GM19025 (cell line): Measurements from ENCODE around the gene TNRC6C.
A peak's percentile ranks its signal among the peaks of the same experiment; 100 is the strongest.

Source experiments
- ATAC-seq: cut with Tn5 transposase; IDR thresholded peaks from one replicate; pipeline ENCODE4 v1.9.1; 2021; ENCODE audit warnings: mild to moderate bottlenecking, low read depth, moderate library complexity; ENCODE audit not compliant: unreplicated experiment

TNRC6C gene, protein sequence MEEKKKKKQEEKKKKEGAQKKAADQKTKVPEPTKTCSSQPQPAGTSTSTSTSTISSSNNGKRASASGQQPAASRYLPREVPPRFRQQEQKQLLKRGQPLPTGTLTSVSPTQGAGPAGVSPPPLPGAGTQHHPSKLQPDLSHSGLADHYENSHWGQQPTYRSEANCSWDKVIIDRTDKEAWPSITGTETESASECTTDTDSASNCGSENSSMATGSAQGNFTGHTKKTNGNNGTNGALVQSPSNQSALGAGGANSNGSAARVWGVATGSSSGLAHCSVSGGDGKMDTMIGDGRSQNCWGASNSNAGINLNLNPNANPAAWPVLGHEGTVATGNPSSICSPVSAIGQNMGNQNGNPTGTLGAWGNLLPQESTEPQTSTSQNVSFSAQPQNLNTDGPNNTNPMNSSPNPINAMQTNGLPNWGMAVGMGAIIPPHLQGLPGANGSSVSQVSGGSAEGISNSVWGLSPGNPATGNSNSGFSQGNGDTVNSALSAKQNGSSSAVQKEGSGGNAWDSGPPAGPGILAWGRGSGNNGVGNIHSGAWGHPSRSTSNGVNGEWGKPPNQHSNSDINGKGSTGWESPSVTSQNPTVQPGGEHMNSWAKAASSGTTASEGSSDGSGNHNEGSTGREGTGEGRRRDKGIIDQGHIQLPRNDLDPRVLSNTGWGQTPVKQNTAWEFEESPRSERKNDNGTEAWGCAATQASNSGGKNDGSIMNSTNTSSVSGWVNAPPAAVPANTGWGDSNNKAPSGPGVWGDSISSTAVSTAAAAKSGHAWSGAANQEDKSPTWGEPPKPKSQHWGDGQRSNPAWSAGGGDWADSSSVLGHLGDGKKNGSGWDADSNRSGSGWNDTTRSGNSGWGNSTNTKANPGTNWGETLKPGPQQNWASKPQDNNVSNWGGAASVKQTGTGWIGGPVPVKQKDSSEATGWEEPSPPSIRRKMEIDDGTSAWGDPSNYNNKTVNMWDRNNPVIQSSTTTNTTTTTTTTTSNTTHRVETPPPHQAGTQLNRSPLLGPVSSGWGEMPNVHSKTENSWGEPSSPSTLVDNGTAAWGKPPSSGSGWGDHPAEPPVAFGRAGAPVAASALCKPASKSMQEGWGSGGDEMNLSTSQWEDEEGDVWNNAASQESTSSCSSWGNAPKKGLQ (N-terminal part only)

GRCh38 chr17:77957857-77958715 is at the start of gene TNRC6C:
TSS of gene TNRC6C (plus strand) at chr17:77958703. CDS start at chr17:78004207, 45,504 bp downstream.
- ATAC-seq: peak; percentile 71

- ATAC-seq: no peak
Observed at GRCh38 chr17:77909236-77909635, 49.3 kb upstream of the TNRC6C start.

DNA sequence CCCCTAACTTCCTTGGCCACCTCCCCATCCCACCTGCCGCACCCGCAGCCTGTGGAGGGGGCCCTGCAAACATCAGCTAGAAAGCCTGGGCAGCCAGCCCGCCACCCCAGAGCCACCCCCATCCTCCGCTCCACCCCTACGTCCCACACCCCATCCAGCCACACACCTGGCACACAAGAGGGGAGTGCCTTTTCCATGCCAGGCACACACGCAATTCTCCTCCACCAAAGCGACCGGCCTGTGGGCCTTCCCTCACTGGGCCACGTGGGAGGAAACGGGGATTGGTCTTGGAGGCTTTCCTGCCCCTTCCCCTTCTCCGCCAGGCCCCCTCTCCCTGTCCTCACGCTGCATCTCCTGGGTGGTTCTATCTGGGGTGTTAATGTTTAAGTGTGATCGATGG is 48.7 kb upstream of the TNRC6C start:
- ATAC-seq: no peak

GRCh38 chr17:77914385-77915254 is 43.9 kb upstream of the TNRC6C start:
- no peak for ATAC-seq

DNA sequence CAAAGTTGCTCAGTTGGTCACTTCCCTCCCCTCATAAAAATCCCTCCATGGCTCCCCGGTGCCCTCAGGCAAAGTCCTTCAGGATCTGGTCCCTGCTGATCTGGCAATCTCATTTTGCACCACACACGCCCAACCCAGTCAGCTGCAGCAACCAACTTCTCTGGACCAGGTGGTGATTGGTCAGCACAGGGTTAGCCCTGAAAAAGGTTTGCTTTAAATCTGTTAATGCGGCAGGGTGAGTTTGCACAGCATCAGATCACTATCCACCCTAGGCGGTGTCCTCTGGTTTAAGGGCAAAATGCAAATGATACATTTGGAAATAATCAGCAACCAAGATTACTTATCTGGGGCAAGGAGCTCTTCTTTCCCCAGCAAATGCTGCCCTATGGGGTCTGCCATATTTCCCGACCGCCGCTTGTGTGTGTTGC is 42.9 kb upstream of the TNRC6C start:
- ATAC-seq: no peak

GRCh38 chr17:77916264-77916663 is 42.2 kb upstream of the TNRC6C start:
- ATAC-seq: no peak

- ATAC-seq: no peak
Observed at GRCh38 chr17:77916703-77917481, 41.6 kb upstream of the TNRC6C start.

DNA sequence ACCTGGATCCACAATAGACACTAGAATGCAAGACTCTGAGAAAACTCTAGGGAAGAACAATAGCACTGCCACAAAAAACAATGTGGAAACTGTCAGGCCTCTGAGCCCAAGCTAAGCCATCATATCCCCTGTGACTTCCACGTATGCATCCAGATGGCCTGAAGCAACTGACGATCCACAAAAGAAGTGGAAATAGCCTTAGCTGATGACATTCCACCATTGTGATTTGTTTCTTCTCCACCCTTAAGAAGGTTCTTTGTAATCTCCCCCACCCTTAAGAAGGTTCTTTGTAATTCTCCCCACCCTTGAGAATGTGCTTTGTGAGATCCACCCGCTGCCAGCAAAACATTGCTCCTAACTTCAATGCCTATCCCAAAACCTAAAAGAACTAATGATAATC is 39.2 kb upstream of the TNRC6C start:
- no peak for ATAC-seq

GRCh38 chr17:77923135-77923534 is 35.4 kb upstream of the TNRC6C start:
- no peak for ATAC-seq

DNA sequence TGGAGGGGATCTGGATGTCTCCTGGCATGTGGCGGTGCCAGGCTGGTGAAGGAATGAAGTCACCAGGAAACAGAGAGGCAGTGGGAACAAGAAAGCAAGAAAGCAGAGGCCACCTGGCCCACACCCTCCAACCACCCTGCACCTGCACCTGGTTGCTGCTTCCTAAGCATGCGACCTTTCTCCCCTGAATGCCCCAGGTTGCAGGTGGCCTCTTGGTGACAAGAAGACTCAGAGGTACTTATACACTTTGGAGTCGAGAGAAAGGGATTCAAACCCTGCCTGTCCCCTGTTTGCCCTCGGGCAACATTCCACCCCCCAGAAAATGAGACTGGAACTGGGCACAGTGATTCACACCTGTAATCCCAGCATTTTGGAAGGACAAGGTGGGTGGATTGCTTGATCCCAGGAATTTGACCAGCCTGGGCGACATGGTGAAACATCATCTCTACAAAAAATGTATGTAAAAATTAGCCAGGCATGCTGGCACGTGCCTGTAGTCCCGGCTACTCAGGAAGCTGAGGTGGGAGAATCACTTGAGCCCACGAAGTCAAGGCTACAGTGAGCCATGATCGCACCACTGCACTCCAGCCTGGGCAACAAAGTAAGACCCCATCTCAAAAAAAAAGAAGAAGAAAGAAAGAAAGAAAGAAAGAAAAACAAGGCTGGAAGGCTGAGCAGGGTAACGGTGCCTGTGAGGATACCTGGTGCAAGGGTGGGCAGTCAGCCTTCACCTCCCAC is 34.6 kb upstream of the TNRC6C start:
- no peak for ATAC-seq

- ATAC-seq: no peak
Observed at GRCh38 chr17:77924757-77925336, 33.7 kb upstream of the TNRC6C start.

- ATAC-seq: no peak
Observed at GRCh38 chr17:77925831-77926543, 32.5 kb upstream of the TNRC6C start.

- no peak for ATAC-seq
Observed at GRCh38 chr17:77926981-77927380, 31.5 kb upstream of the TNRC6C start.

GRCh38 chr17:77927777-77928518 is 30.6 kb upstream of the TNRC6C start:
- no peak for ATAC-seq

- no peak for ATAC-seq
Observed at GRCh38 chr17:77928519-77929179, 29.9 kb upstream of the TNRC6C start.
